ENCODE measurements around the gene RAD51C.
"Not testable (repeated sequence)": the region's sequence is repeated elsewhere in the genome, so short reads cannot be mapped to it uniquely, and the experiment has no call there.

The RAD51C gene

DNA sequence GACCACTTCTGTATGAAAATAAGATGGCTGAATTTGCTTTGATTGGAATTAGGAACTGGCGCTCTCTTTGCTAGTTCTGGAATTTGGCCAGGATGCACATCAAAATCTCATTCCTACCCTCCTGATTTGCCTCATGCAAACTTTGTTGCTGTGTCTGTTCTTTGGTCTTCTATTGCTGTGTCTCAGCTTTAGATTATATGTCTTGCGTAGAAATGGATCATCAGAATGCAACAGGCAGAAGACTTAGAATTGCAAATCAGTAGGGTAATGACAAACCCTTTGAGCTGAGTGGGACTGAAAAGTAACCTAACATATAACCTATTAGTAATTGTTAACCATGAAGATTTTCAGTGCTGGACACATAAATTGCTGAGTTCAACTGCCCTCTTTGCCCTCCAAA is 30.3 kb downstream of the RAD51C start:
- intact Hi-C loops (cut with DNase I): no loop called here
- no peak for DNase-seq

GRCh38 chr17:58728798-58729197 is 36.4 kb downstream of the RAD51C start:
- DNase-seq: no peak

DNA sequence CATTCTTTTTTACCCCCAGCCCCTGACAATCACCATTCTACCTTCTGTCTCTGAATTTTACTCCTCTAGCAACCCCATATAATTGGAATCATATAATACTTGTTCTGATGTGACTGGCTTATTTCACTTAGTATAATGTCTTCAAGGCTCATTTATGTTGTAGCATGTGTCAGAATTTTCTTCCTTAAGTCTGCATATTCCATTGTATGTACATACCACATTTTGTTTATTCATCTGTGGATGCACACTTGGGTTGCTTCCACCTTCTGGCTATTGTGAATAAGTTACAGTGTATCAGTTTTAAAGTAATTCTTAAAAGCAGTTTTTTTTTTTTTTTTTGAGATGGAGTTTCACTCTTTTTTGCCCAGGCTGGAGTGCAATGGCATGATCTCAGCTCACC is 38.5 kb downstream of the RAD51C start:
- intact Hi-C loops (cut with DNase I): no loop called here
- DNase-seq: no peak

More at GRCh38 chr17:58728798-58729197, 36.4 kb downstream of the RAD51C start:
- intact Hi-C loops (cut with DNase I): no loop called here

- intact Hi-C loops (cut with DNase I): no loop called here
These were observed 41.6 kb downstream of the RAD51C start for GRCh38 chr17:58734040-58734439.

DNA sequence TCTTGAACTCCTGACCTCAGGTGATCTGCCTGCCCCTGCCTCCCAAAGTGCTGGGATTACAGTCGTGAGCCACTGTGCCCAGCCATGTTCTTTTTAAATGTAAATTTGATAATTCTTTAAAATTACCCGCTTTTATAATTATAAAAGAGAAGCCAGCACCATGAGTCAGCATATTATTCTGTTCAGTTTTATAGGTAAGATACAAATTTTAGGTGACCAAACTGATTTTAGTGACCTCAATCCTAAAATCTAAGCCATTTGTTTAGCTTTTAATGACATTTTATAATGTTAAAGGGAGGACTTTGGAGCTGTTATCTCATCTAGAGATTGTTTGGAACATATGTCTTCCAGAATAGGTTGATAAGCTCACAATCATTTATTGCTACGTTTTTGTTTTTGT is 42.4 kb downstream of the RAD51C start:
- intact Hi-C loops (cut with DNase I): no loop called here
- no peak for DNase-seq

More at GRCh38 chr17:58734040-58734439, 41.6 kb downstream of the RAD51C start:
- no peak for DNase-seq

GRCh38 chr17:58741121-58741625 is 48.8 kb downstream of the RAD51C start:
- no peak for DNase-seq
- intact Hi-C loops (cut with DNase I): no loop called here

DNA sequence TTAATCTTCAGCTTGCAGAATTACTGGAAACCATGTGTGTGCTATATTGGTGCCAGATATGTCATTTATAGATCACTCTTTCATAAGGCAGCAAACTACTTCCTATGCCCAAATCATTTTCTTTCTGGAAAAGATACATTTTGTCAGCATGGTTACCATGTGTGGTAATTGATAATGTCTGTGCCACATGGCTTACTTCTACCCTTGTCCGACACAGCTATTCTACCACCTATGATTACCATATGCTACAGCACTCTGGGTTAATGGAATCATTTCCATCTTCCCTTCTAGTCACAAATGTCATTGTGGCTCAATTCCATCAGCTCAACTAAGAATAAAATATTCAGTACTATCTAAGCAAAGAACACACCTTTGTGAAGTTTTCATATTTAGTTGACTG is 55.3 kb downstream of the RAD51C start:
- DNase-seq: no peak
- intact Hi-C loops (cut with DNase I): no loop called here

DNA sequence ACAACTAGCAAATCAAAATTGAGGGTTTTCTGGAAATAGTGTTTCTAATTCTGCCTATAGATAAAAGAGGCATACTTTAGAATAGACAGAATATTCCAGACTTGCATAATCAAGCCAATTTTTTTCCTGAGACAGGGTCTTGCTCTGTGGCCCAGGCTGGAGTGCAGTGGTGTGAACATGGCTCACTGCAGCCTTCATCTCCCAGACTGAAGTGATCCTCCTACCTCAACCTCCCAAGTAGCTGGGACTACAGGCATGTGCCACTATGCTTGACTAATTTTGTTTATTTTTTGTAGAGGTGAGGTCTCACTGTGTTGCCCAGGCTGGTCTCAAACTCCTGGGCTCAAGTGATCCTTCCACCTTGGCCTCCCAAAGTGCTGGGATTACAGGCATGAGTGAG is 57.2 kb downstream of the RAD51C start:
- intact Hi-C loops (cut with DNase I); DNase-seq: not testable (repeated sequence)

- DNase-seq: no peak
- intact Hi-C loops (cut with DNase I): no loop called here
These were observed 60.6 kb downstream of the RAD51C start for GRCh38 chr17:58753026-58753425.

GRCh38 chr17:58755269-58755576 is 62.8 kb downstream of the RAD51C start:
- intact Hi-C loops (cut with DNase I): no loop called here
- no peak for DNase-seq

GRCh38 chr17:58755577-58756245 is 63.3 kb downstream of the RAD51C start, which contains the start of gene PPM1E:
Gene PPM1E, plus strand, starts transcription at chr17:58755854.
- intact Hi-C loops (cut with DNase I): no loop called here
- DNase-seq: peak; percentile 36 to 93 (median 64)

DNA sequence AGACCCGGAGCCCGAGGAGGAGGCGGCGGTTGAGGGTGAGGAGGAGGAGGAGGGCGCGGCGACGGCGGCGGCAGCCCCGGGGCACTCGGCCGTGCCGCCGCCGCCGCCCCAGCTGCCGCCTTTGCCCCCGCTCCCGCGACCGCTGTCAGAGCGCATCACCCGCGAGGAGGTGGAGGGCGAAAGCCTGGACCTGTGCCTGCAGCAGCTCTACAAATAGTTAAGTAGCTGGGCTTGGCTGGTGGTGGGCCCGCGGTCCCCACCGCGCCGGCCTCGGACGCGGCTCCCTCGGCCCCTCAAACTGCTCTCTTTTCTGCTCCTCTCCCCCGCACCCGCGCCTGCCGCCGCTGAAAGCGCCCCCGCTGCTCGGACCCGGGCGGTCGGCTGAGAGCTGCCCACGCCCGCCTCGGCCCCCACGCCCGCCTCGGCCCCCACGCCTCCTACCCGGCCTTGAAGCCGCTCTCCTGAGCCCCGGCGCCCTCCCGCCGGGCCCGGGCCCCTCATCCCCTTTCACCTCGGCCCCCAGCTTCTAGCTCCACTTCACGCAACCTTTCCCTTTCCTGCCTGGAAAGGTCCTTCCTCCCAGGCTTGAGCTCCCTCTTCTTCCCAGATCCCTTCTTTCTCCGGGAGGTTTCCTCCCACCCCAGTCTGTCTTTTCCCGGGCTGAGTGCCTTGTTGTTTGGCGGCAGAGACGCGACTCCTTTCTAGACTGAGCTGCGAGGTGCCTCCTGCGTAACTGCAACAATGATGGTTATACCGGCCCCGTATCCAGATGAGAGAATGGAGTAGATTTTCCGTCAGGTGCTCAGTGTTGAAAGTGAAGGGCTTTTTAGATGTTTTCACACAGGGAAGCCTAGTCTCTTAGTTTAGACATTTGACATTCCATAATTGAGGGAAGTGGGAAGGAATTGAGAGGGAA is 64.1 kb downstream of the RAD51C start:
- intact Hi-C loops (cut with DNase I): no loop called here
- peak in 7 of 10 donors; percentile 24 to 80 (median 29) for DNase-seq

DNA sequence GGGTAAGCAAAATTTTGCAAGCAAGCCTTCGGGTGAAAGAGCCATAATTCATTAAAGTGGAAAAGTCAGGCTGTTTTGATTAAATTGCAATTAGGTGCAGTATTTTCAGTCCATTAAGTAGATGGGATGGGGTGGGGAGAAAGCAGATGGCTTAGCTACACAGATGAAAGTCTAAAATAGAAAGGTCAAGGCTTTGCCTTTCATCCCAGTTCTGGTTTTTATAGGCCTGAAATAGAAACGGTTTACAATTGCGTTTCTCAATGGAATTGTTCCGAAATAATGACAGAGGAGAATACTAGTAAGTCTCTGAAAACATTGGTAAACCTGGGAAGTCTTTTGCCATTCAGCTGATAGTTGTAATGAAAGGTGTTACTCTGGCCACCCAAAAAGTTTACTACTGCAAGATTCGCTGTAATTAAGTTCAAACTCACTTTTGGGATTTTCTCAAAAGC is 64.8 kb downstream of the RAD51C start:
- intact Hi-C loops (cut with DNase I): no loop called here
- no peak for DNase-seq

GRCh38 chr17:58758890-58759289 is 66.5 kb downstream of the RAD51C start:
- no peak for DNase-seq
- intact Hi-C loops (cut with DNase I): no loop called here

- intact Hi-C loops (cut with DNase I): no loop called here
- DNase-seq: no peak
These were observed 67.1 kb downstream of the RAD51C start for GRCh38 chr17:58759522-58759921.

DNA sequence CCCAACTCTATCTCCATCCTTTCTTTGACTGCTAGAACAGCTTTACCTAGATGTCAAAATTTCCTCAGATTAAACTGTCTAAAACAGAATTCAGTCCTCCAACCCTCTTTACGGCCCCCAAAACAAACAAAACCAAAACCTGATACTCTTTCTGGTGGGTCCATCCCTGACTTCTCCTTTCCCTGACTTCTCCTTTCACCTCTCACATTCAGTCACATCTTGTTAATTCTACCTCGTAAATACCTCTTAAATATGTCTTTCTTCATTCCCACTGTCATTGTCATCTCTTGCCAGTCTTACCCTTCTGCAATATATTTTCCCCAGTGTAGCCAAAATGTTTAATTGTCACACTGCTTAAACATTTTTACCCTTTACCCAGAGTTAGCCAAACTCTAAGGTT is 67.8 kb downstream of the RAD51C start:
- DNase-seq: no peak
- intact Hi-C loops (cut with DNase I): no loop called here

GRCh38 chr17:58763263-58763662 is 70.9 kb downstream of the RAD51C start:
- DNase-seq: no peak
- intact Hi-C loops (cut with DNase I): no loop called here

- intact Hi-C loops (cut with DNase I): no loop called here
- DNase-seq: no peak
These were observed 72.0 kb downstream of the RAD51C start for GRCh38 chr17:58764373-58764772.

- intact Hi-C loops (cut with DNase I); DNase-seq: not testable (repeated sequence)
These were observed 86.1 kb downstream of the RAD51C start for GRCh38 chr17:58778482-58778881.

DNA sequence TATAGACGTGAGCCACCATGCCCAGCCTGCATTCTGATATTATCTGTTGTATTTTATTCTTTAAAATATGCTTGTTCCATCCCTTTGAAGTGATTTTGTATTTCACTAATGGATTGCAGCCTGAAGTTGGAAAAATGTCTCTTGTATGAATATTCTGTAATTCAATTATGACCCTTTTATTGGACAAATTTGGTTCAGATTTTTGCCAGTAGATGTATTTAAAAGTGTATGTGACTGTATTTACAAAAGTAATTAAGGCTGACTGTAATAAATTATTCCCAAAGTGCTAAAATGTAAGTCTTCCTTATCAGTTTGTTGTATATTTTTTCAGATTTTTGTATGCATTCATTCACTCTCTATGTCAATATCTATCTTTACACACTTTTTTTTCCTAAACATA is 87.0 kb downstream of the RAD51C start:
- DNase-seq: no peak
- intact Hi-C loops (cut with DNase I): no loop called here

DNA sequence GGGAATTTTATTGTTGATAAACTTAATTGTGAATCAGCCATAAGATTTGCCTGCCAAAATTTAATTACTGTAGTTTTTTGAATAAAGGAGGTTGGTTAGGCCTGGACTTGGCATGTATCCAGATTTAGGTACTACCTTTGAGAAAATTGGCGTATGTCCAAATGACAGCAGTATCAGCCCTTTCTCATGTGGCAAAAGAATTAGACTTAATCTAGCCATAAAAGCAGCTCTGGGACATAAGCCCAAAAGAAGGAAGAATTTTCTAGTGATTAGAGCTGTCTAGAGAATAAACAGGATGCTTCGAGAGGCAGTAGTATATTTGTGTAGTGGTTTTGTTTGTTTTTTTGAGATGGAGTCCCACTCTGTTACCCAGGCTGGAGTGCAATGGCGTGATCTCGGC is 91.0 kb downstream of the RAD51C start:
- intact Hi-C loops (cut with DNase I): no loop called here
- DNase-seq: no peak

DNA sequence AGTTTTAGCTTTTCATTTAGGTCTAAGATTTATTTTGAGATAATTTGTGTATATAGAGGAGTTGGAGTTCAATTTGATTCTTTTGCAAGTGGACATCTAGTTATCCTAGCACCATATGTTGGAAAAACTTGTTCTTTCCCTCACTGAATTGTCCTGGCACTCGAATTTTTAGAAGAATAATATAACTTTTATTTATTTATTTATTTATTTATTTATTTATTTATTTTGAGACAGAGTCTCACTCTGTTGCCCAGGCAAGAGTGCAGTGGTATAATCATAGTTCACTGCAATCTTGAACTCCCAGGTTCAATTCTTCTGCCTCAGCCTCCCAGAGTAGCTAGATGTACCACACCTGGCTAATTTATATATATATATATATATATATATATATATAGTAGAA is 92.7 kb downstream of the RAD51C start:
- intact Hi-C loops (cut with DNase I): no loop called here
- no peak for DNase-seq

Data from posterior cingulate gyrus (tissue), 11 donors.